T1000 (cell line): ENCODE measurements around the gene ITGB8.
"Not testable (repeated sequence)": the region's sequence is repeated elsewhere in the genome, so short reads cannot be mapped to it uniquely, and the experiment has no call there.

Source experiments
- DNase-seq: peaks from one replicate; lab custom pipeline; 2025; ENCODE audit warnings: mixed read lengths; lab: John Stamatoyannopoulos, UW

Gene ITGB8

DNA sequence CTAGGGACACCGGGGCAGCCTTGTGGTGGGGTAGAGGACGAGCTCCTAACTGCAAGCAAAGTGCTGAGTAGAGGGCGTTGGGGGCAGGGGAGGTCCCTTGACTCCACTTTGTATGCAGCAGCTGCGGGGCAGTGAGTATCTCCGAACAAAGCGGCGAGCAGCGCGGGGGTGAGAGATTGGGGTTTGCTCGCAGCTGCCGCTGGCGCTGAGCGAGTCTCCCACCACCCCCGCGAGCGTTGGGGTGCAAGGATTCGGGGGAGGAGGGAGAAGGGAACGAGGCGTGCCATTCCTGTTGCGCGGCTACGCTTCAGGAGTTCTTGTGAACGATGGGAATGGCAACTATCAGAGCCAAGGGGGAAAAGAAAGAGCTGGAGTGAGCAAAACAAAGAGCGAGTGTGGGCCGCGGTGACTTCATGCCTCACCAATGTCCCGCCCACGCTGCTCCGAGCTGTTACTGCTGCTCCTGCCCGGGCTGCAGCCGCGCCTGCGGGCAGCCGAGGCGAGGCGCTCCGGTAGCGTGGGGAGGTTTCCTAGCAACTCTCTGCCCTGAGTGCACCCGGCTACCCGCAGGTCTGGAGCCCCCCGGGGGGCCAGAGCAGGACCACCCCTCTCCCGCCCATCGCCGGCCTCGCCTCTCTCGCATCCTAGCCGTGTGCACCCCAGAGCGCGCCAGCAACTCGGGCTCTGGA is at the start of gene ITGB8:
Gene ITGB8 (plus strand): TSS at position 662 of the 689 bp plus-strand sequence. CDS start 907 bp downstream, outside the sequence.
- peak; percentile 43 for DNase-seq

GRCh38 chr7:20282959-20283358 is 47.7 kb upstream of the ITGB8 start:
- no peak for DNase-seq

DNA sequence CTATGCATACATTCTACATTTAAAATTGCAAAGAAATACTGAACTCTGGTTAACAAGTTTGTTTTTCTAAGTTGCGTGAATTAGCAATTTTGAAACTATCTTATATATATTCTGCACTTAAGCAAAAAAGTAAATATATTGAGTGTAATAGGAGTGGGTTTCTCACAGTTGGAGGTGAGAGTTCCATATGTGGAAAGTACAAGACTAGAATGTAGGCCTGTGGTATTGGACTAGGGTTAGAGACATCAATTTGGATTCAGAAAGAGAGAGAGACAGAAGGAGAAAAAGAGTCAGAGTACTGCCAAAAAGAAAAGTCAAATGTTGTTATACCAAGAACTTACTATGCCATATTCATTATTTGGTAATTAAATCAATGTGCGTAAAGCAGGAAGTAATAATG is 47.3 kb upstream of the ITGB8 start:
- no peak for DNase-seq

DNA sequence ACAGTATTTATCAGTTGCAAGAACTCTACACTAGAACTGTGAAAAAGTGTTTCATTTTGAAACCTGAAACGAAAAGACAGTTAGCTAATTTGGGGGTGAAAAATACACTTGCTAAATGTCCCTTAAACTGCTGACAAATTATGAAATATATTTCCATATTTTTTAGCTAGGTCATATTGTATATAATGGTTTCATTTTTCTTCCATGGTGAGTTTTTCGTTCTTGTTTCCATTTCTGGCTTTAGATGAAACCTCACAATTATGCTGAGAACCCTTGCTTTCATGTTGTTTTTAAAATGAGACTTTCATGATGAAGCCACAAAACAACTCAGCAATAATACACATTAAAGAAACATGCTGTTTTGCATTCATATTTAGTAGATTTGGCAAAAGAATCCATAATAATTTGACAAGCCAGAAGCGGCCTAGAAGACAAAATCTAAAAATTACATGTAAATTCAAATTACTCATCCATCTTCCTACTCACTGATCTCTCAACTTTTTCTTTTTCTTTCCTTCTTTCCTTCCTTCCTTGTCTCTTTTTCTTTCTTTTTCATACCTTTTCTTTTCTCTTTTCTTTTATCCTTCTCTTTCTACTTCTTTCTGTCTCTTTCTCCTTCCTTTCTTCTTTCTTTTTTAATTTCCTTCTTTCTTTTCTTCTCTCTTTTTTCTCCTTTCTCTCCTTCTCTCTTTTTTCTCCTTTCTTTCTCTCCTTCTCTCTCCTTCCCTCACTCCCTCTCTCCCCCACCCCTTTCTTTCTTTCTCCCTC is 46.5 kb upstream of the ITGB8 start:
- no peak for DNase-seq

- DNase-seq = no peak
Observed at GRCh38 chr7:20284771-20285143, 45.9 kb upstream of the ITGB8 start.

- DNase-seq = no peak
Observed at GRCh38 chr7:20287317-20287716, 43.4 kb upstream of the ITGB8 start.

DNA sequence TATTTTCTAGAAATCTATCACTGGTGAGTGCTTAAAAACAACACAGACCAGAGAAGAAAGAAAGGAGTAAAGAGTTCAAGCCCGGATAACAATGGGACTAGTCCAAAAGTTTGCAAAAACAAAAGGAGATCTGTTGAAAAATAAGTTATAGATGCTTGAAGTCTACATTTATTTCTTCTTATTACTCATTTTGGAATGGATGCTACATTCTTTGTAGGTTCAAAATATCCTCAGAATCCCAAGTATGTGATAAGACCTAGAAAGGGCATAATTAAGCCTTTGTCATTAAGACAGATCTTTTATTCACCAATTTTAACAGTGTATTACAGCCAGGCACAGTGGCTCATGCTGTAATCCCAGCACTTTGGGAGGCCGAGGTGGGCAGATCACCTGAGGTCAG is 42.7 kb upstream of the ITGB8 start:
- no peak for DNase-seq

GRCh38 chr7:20290505-20291111 is 40.1 kb upstream of the ITGB8 start:
- no peak for DNase-seq

GRCh38 chr7:20293336-20293735 is 37.4 kb upstream of the ITGB8 start:
- DNase-seq = no peak

- no peak for DNase-seq
Observed at GRCh38 chr7:20296444-20296843, 34.3 kb upstream of the ITGB8 start.

DNA sequence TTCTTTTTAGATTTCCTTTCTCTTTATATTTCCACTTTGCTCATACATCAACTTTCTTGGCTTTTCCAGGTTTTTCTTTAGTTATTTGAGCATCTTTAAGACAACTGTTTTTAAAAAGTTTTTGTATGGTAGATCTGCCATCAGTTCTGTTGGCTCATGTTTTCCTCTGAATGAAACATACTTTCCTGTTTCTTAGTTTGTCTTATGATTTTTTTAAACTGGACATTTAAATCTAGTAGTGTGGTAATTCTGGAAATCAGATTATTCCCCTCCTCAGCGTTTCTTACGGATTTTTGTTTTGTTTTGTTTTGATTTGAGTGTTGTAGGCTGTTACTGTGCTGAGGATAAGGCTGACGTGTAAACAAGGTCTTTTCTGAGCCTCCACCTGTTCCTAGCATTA is 33.8 kb upstream of the ITGB8 start:
- no peak for DNase-seq

GRCh38 chr7:20298486-20298901 is 32.2 kb upstream of the ITGB8 start:
- DNase-seq = no peak

GRCh38 chr7:20299145-20299544 is 31.6 kb upstream of the ITGB8 start:
- DNase-seq = no peak

DNA sequence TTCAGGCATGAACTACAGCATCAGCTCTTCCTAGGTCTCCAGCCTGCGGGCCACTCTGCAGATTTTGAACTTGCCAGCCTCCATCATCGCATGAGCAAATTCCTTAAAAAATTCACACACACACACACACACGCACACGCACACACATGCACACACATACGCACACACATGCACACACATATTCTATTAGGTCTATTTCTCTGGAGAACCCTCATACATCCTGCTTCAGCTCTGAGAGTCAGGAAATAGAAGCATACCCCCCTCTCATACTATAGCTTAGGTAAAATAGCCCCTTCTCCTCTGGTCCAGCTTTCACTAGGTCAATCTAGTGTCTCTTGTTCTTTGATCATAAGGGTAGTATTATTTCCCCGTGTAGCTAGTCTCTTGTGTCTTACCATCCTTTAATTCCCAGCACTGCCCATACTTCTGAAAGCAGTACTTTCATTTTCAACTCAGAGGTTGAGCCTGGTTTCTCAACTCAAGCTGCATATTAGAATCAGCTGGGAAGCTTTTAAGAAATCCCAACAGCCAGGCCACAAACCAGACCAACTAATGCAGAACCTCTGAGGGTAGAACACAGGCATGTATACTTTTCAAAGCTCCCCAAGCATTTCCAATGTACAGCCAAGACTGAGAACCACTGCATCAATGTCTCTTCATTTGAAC is 30.9 kb upstream of the ITGB8 start:
- DNase-seq = no peak

DNA sequence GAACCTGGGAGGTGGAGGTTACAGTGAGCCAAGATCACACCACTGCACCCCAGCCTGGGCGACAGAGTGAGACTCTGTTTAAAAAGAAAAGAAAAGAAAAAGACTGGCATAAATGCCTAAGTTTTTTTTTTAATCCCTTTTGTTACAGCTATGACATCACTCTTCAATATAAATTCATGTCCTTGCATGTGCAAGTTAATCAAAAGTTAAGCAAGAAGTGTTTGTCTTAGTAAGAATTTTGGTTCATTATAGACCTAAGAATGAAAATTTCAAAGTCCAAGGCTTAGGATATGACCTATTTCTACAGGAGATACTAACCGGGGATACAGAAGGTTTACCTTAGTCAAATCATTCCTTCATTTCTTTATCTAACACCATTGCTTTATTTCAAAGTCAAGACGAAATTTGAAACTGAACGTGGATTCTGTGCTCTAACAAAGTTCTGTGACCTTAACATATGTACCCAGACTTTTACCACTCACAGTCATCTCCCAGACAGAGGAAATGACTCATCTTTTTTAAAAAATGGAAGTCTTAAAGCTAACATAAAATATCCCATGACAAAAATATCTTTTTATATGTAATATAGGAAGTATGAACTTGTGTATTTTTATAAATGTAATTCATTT is 29.3 kb upstream of the ITGB8 start:
- DNase-seq = no peak

DNA sequence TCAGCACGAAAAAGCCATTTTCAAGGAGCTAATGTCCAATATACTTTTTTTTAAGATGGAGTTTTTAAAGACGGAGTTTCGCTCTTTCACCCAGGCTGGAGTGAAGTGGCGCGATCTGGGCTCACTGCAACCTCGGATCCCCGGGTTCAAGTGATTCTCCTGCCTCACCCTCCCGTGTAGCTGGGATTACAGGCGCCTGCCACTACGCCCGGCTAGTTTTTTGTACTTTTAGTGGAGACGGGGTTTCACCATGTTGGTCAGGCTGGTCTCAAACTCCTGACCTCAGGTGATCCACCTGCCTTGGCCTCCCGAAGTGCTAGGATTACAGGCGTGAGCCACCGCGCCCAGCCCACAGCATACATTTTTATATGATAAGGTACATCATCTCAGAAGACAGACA is 28.4 kb upstream of the ITGB8 start:
- not testable (repeated sequence) for DNase-seq

GRCh38 chr7:20302891-20303290 is 27.8 kb upstream of the ITGB8 start:
- DNase-seq = no peak

GRCh38 chr7:20304366-20304765 is 26.3 kb upstream of the ITGB8 start:
- no peak for DNase-seq

- no peak for DNase-seq
Observed at GRCh38 chr7:20305726-20306125, 25.0 kb upstream of the ITGB8 start.

DNA sequence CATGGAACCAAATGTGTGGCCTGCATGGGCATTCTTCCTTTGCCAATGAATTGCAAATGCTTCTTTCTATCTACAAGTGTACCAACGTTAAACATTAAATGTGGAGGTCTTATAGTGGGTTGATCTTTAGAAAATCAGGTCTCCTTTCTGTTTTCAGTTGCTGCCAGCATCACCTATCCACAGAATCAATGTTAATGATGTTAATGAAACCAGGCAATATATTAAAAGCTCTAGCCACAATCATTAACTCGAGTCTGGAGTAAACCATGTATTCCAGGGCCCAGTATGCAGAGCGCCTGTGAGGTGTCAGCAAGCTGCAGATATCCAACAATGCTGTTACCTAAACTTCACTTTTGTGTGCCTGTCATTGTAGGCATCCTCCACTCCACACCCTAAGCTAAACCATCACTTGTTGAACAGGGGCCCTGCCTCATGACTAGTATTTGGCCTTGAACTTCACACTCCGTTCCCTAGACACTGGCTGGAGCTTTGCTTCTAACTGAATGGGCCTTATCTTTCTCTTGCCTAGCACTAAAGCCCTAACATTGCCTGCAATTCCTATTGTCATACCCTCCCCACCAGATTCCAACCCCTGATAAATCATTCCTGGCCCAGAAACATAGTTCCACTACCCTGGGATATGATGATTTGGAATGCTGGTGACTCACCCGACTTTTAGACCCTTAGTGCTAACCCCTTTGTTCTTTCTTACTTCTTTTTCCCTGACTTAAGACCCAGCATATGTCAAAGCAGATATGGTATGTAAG is 24.3 kb upstream of the ITGB8 start:
- no peak for DNase-seq

DNA sequence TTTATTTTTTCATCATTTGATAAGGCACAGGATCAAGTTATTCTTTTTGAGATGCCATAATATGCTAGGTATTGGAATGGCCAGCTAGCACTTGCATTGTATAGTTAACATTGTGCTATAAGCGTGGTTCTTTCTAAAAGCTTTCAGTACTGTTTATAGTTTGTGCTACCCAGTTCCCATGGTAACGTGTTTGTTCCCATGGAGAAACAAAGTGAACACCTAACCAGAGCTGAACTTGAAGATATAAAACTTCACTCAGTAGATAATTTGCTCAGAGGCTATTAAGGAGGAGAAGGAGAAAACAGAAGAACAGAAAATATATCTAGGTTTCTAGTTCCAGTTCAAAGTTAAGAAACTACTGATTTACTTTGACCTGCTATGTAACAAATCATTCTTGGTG is 23.6 kb upstream of the ITGB8 start:
- no peak for DNase-seq
